WERI-Rb-1 (cell line): Measurements from ENCODE around the gene MBOAT7.
"Not testable (repeated sequence)": the region's sequence is repeated elsewhere in the genome, so short reads cannot be mapped to it uniquely, and the experiment has no call there.

ENCODE experiments used
- DNase-seq: peaks from one replicate; pipeline ENCODE4 v3.0.0-alpha.2; 2020
- H3K27ac ChIP-seq: fragments of 250-450 bp; sonication (Bioruptor Pico); 2 replicates; pipeline ENCODE4 v1.5.1; 2020; ENCODE audit warnings: mild to moderate bottlenecking, moderate library complexity
- H3K27me3 ChIP-seq: fragments of 250-450 bp; sonication (Bioruptor Pico); 2 replicates; pipeline ENCODE4 v1.5.1; 2021; ENCODE audit warnings: mild to moderate bottlenecking, low read depth, moderate library complexity; ENCODE audit not compliant: insufficient read depth, severe bottlenecking
- H3K36me3 ChIP-seq: fragments of 250-450 bp; sonication (Bioruptor Pico); 2 replicates; pipeline ENCODE4 v1.5.1; 2020; ENCODE audit warnings: mild to moderate bottlenecking, moderate library complexity
- H3K4me3 ChIP-seq: 2 replicates; pipeline ENCODE4 v1.5.1; 2011; ENCODE audit warnings: low read depth, mild to moderate bottlenecking, control low read depth, low read length
- H3K9me3 ChIP-seq: fragments of 250-450 bp; sonication (Bioruptor Pico); 2 replicates; pipeline ENCODE4 v1.5.1; 2021; ENCODE audit warnings: mild to moderate bottlenecking, moderate library complexity; ENCODE audit not compliant: severe bottlenecking
- TF ChIP-seq, protein P1 (sequence below): IDR thresholded peaks from 2 replicates; pipeline ENCODE4 v1.5.1; 2011; ENCODE audit warnings: low read depth, mild to moderate bottlenecking, control low read depth, inconsistent platforms, low read length

The MBOAT7 gene

DNA sequence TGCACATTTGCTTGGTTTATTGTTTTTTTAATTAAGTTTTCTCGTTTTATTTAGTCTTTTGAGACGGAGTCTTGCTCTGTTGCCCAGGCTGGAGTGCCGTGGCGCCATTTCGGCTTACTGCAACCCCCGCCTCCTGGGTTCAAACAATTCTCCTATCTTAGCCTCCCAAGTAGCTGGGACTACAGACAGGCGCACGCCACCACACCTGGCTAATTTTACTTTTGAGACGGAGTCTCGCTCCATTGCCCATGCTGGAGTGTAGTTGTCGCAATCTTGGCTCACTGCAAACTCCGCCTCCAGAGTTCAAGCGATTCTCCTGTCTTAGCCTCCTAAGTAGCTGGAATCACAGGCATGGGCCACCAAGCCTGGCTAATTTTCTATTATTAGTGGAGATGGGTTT is 12.6 kb upstream of the MBOAT7 start:
- DNase-seq, result no peak
- Histone ChIP-seq H3K4me3 (peak overlapping the region; percentile 90; the same call in 1 of the 2 replicates), H3K27ac (no peak overlapping the region; the same call in 1 of the 2 replicates), H3K36me3 (peaks cover 72% of the 10 kb centered on the region), H3K9me3 (no peaks in the 10 kb centered on the region), H3K27me3 (no peaks in the 10 kb centered on the region)
- TF ChIP-seq, protein P1, sequence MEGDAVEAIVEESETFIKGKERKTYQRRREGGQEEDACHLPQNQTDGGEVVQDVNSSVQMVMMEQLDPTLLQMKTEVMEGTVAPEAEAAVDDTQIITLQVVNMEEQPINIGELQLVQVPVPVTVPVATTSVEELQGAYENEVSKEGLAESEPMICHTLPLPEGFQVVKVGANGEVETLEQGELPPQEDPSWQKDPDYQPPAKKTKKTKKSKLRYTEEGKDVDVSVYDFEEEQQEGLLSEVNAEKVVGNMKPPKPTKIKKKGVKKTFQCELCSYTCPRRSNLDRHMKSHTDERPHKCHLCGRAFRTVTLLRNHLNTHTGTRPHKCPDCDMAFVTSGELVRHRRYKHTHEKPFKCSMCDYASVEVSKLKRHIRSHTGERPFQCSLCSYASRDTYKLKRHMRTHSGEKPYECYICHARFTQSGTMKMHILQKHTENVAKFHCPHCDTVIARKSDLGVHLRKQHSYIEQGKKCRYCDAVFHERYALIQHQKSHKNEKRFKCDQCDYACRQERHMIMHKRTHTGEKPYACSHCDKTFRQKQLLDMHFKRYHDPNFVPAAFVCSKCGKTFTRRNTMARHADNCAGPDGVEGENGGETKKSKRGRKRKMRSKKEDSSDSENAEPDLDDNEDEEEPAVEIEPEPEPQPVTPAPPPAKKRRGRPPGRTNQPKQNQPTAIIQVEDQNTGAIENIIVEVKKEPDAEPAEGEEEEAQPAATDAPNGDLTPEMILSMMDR, result no peak

DNA sequence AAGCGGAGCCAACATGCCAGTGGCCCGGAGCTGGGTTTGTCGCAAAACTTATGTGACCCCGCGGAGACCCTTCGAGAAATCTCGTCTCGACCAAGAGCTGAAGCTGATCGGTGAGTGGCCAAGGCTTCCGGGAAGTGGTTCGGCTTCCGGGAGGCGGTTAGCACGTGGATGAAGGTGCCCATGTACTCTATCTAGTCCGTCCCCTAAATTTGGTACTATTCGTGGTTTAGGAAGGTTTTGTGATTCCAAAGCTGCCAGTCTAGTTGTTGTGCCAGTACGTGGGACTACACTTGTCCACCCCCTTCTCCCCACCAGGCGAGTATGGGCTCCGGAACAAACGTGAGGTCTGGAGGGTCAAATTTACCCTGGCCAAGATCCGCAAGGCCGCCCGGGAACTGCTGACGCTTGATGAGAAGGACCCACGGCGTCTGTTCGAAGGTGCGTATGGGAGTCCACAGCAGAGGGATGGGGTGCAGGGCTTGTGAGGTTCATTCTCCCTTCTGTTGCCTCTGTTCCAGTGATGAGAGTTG is 11.9 kb upstream of the MBOAT7 start:
- no peaks in the 10 kb centered on the region for H3K9me3 ChIP-seq
- TF ChIP-seq, protein P1, result no peak
- no peaks in the 10 kb centered on the region for H3K27me3 ChIP-seq
- H3K27ac ChIP-seq, result peak overlapping the region; percentile 95
- peak overlapping the region; percentile 90 for H3K4me3 ChIP-seq
- peaks cover 71% of the 10 kb centered on the region for H3K36me3 ChIP-seq
- DNase-seq, result no peak

DNA sequence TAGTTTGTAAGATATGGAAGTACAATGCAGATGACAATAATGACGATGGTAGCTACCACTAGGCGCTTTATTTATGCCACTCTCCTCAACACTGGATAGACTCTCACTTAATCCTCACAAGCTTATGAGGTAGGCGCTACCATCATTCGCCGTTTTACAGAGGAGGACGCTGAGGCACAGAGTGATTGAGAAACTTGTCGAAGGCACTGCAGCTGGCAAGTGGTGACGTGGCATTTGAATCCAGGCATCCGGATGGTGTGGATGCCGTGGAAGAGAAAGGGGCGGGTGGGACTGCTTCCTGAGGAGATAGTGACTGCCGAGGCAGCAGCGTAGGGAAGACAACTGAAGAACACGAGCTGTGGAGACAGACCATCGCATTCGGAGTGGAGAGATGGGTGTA is 10.0 kb upstream of the MBOAT7 start:
- Histone ChIP-seq H3K27ac (no peak overlapping the region), H3K4me3 (no peak overlapping the region), H3K9me3 (no peaks in the 10 kb centered on the region), H3K36me3 (peaks cover 54% of the 10 kb centered on the region), H3K27me3 (no peaks in the 10 kb centered on the region)
- DNase-seq, result no peak
- TF ChIP-seq, protein P1, result no peak

DNA sequence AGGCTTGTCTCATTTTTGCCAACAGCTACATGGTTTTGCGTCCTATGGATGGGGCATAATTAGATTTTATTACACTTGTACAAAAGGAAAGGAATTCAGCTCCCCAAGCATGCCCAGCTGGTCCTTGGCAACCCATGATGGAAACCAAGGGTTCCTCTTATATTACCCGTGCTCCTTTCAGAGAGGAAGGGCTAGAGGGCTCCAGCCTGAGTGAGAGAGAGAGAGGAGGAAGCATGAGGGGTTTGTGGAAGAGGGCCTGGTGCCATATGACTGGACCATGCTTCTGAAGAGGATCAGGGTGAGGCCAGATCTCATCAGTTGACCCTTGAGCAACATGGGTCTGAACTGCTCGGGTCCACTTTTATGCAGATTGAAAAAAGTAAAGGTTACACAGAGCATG is 7.7 kb upstream of the MBOAT7 start:
- H3K27ac ChIP-seq, result no peak overlapping the region
- H3K9me3 ChIP-seq, result no peaks in the 10 kb centered on the region
- H3K27me3 ChIP-seq, result no peaks in the 10 kb centered on the region
- TF ChIP-seq, protein P1, result no peak
- DNase-seq, result no peak
- H3K4me3 ChIP-seq, result no peak overlapping the region
- peaks cover 50% of the 10 kb centered on the region for H3K36me3 ChIP-seq

DNA sequence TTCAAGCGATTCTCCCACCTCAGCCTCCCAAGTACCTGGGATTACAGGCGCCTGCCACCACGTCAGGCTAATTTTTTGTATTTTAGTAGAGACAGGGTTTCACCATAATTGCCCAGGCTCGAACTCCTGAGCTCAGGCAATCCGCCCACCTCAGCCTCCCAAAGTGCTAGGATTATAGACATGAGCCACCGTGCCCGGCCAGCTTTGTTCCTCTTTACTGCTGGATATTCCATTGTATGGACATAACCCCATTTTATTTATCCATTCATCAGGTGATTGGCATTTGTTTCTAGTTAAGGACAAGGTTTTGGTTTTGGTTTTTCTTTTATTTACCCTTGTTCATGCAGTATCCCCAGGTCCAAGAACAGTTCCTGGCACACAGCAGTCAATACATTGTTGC is 7.2 kb upstream of the MBOAT7 start:
- no peak overlapping the region for H3K27ac ChIP-seq
- no peak for DNase-seq
- no peaks in the 10 kb centered on the region for H3K9me3 ChIP-seq
- TF ChIP-seq, protein P1, result no peak
- no peak overlapping the region for H3K4me3 ChIP-seq
- peaks cover 44% of the 10 kb centered on the region for H3K36me3 ChIP-seq
- no peaks in the 10 kb centered on the region for H3K27me3 ChIP-seq

DNA sequence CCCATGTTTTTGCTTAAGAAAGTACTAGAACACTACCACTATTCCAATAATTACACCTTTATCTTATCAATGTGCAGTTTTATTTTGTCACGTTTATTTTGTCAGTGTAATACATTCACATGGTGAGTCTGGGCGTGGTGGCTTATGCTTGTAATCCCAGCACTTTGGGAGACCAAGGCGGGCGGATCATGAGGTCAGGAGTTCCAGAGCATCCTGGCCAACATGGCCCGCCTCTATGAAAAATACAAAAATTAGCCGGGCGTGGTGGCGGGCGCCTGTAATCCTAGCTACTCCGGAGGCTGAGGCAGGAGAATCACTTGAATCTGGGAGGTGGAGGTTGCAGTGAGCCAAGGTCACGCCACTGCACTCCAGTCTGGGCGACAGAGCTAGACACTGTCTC is 5.1 kb upstream of the MBOAT7 start:
- not testable (repeated sequence) for H3K27me3 ChIP-seq, H3K9me3 ChIP-seq, H3K27ac ChIP-seq, H3K4me3 ChIP-seq, DNase-seq
- H3K36me3 ChIP-seq, result peaks cover 35% of the 10 kb centered on the region
